Activated T-cell treated with anti-CD3 and anti-CD28 coated beads, Interleukin-2, amount 50 U/mL, for 4 hours (primary cell): ENCODE results near the gene COL4A1. TPM values are rescaled to one million over a fixed set of nuclear protein-coding genes. Genes with fewer than 3 reads are reported as not detected.

Source experiments
- ATAC-seq, 2 donors: fragments of 200-7000 bp; cut with Tn5 transposase; one replicate each; pipeline ENCODE4 v1.10.0; 2021
- DNase-seq: peaks from one replicate; pipeline ENCODE4 v3.0.0-alpha.2; 2020
- H3K27me3 Mint-ChIP-seq: one replicate; pipeline ENCODE4 v1.8.0; 2021; ENCODE audit warnings: low read depth, mixed read lengths
- H3K36me3 Mint-ChIP-seq: one replicate; pipeline ENCODE4 v1.8.0; 2022; ENCODE audit warnings: mixed read lengths; ENCODE audit not compliant: insufficient read depth
- H3K4me1 Mint-ChIP-seq: one replicate; pipeline ENCODE4 v1.8.0; 2021; ENCODE audit warnings: low read depth, mixed read lengths
- H3K4me3 Mint-ChIP-seq: one replicate; pipeline ENCODE4 v1.8.0; 2021; ENCODE audit warnings: mild to moderate bottlenecking, moderate library complexity, mixed read lengths
- H3K9me3 Mint-ChIP-seq: one replicate; pipeline ENCODE4 v1.8.0; 2021; ENCODE audit warnings: mixed read lengths
- total RNA-seq, 3 donors: library from RNA; stranded (reverse); gene quantifications; one replicate each; pipeline ENCODE4 v1.2.1, GENCODE V29; 2021

COL4A1 gene
- total RNA-seq, 3 donors from 2014 or later = 0.42 to 0.66 (median 0.54) TPM

DNA sequence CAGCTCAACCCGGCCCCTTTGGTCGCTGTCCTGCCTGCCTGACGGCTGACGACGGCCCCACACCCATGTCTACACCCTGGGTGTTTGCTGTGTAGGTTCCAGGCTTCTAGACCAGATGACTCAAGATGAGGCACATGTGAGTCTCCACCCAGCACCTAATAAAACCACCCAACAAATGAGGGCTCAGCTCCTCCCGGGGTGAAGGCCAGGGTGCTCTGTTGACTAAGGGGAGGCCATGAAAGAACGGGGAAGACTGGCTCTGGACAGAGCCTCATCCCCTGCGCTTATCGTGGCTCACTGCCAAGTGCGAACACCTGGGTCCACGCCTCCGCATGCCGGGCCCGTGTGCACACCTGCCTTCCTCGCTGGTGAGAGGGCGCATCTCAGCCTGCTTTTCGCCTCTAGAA lies 39.7 kb upstream of the COL4A1 start:
- peaks cover 6% of the 10 kb centered on the region for H3K27me3 Mint-ChIP-seq
- H3K4me1 Mint-ChIP-seq = peaks cover 2% of the 10 kb centered on the region
- H3K9me3 Mint-ChIP-seq = no peaks in the 10 kb centered on the region
- no peaks in the 10 kb centered on the region for H3K36me3 Mint-ChIP-seq
- DNase-seq = no peak
- no peak overlapping the region for H3K4me3 Mint-ChIP-seq
- no peak for ATAC-seq

DNA sequence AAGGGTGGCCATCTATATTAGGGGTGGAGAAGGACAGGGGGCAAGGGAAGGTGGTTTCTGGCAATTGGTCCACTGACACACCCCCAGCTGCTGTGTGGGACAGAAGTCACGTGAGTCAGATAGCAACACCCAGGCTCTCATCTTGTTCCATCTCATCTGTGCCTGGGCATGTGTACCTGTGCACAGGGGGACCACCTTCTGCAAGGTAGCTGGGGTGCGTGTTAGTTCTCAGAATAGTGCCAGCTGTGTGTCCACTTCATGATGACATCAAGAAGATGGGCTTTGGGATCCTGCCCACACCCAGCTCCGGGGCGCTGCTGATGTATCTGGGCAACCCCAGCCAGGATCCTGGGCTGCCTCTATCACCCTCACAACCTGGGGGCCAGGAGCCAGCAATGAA lies 38.7 kb upstream of the COL4A1 start:
- Mint-ChIP-seq H3K9me3 (no peaks in the 10 kb centered on the region), H3K4me1 (peaks cover 11% of the 10 kb centered on the region), H3K4me3 (no peak overlapping the region), H3K27me3 (peaks cover 8% of the 10 kb centered on the region), H3K36me3 (no peaks in the 10 kb centered on the region)
- ATAC-seq (no peak), DNase-seq (no peak)

DNA sequence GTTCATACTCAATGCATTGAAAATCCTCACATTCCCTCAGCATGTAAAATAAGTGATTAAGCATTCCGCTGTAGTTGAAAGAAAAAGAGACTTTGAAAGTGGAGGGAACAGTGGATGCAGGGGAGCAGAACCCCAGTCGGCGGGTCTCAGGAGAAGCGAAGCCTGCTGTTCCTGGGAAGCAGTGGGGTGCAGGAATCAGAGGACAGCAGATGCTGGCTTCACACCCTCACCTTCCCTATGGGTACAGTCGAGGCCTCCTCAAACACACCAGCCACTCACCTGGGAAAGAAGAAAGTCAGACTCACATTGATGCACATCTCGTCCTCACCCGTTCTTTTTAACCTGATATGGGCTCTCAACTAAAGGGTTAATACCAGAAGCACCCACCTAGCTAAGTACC lies 38.3 kb upstream of the COL4A1 start:
- ATAC-seq (no peak), DNase-seq (no peak)
- H3K27me3 Mint-ChIP-seq = peaks cover 8% of the 10 kb centered on the region
- no peaks in the 10 kb centered on the region for H3K36me3 Mint-ChIP-seq
- no peaks in the 10 kb centered on the region for H3K9me3 Mint-ChIP-seq
- H3K4me3 Mint-ChIP-seq = no peak overlapping the region
- peaks cover 15% of the 10 kb centered on the region for H3K4me1 Mint-ChIP-seq

DNA sequence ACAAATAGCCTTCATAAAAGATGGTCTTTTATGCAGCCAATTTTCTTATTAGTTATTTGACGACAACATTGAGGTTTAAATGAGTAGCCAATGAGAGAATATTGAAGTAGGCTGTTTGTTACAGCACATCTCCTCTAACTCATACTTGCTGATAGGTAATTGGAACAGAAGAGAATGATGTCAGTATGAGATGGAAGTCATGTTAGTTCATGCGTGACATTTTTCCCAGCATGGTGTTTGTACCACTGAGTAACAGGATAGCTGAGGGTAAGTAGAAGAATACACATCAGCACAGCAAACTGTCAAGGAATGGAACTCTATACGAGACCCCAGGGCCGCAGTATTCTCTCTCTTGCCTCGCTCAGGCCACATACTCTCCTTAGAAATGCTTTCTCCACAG lies 37.4 kb upstream of the COL4A1 start:
- Mint-ChIP-seq H3K36me3 (no peaks in the 10 kb centered on the region), H3K4me1 (peaks cover 23% of the 10 kb centered on the region), H3K9me3 (no peaks in the 10 kb centered on the region), H3K4me3 (no peak overlapping the region), H3K27me3 (peaks cover 14% of the 10 kb centered on the region)
- no peak for DNase-seq
- ATAC-seq = no peak

DNA sequence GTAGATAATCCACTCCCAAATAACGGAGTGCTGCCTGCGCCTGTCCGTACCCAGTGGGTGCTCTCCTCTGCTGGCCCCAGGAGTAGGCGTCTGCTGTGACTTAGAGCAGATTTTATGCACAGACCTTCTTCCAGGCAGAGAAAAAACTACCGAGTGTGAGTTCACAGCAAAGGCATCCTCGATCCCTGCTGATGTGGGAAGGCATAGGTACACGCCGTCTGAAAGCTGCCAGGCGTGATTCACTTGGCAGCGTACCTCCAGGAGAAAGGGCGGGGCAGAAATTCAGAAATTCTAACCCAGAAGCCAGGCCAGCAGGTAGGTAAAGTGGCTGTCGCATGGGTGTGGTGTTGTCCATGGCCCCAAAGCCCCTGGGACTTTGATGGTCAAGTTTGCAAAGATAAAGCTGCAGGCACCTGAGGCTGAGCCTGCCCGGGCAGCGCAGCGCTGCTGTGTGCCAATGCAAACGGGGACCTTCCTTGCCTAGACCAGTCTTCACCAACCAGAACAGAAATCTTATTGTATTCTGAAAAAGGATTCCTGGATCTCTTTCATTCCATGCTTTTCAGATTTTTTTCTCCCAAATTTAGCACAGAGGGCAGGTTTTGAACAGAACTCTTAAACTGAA lies 36.4 kb upstream of the COL4A1 start:
- H3K4me3 Mint-ChIP-seq = no peak overlapping the region
- H3K36me3 Mint-ChIP-seq = no peaks in the 10 kb centered on the region
- DNase-seq (no peak), ATAC-seq (no peak)
- H3K27me3 Mint-ChIP-seq = peaks cover 22% of the 10 kb centered on the region
- peaks cover 28% of the 10 kb centered on the region for H3K4me1 Mint-ChIP-seq
- no peaks in the 10 kb centered on the region for H3K9me3 Mint-ChIP-seq

DNA sequence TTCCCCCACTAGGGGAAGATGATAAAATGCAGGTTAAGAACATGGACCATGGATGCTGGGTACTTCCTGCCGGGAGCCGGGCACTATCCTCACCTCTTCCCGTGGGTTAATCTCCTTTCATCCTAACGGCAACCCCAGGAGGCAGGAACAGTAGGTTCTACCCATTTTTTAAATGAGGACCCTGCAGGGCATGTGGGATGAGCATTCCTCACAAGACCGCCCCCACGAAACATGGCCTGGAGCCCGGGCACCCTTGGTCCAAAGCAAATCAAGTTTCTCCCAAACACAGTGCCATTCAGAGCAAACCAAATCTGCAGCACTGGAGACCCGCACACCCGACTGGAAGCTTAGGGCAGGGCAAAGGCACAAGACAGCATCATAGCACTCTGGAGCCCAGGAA lies 35.5 kb upstream of the COL4A1 start:
- ATAC-seq (no peak), DNase-seq (no peak)
- H3K36me3 Mint-ChIP-seq = no peaks in the 10 kb centered on the region
- peaks cover 20% of the 10 kb centered on the region for H3K27me3 Mint-ChIP-seq
- H3K4me1 Mint-ChIP-seq = peaks cover 28% of the 10 kb centered on the region
- no peaks in the 10 kb centered on the region for H3K9me3 Mint-ChIP-seq
- no peak overlapping the region for H3K4me3 Mint-ChIP-seq

DNA sequence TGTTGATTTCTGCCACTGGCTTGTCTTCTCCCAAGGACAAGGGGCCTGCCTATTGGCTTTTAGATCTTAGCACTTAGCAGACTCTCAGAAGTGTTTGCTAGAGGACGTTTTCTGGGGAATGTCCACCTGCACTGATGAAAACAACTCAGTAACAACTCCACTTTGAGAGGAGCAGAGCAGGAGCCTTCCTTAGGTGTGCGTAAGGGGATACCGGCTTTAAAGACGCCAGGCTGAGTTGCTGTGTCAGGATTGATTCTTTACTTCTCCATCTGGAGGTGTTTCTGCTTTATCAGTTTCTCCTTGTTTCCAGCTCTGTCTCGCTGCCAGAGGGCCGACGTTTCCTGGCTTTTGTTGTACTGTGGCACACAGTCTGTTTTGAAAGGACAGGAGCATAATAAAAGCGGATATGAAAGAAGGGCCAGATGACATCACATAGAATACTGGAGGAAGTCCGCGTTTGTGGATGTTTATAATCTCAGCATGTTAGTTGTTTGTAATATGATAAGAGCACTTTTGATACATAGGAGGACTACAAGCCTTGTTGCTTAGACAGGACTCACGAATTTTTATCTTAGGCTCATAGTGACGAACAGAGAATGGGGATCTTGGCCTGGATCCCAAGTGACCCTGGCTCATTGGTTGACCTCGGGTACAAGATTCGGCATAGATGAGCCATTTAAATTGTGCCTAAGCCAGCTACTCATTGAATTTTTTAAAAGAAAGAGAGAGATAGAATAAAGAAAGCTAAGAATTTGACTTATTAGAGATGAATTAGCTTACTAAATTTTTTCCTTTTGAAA lies 34.7 kb upstream of the COL4A1 start:
- Mint-ChIP-seq H3K4me1 (peaks cover 28% of the 10 kb centered on the region), H3K9me3 (no peaks in the 10 kb centered on the region), H3K27me3 (peaks cover 18% of the 10 kb centered on the region), H3K4me3 (no peak overlapping the region), H3K36me3 (no peaks in the 10 kb centered on the region)
- peak in 1 of 2 donors; percentile 19 for ATAC-seq
- no peak for DNase-seq

DNA sequence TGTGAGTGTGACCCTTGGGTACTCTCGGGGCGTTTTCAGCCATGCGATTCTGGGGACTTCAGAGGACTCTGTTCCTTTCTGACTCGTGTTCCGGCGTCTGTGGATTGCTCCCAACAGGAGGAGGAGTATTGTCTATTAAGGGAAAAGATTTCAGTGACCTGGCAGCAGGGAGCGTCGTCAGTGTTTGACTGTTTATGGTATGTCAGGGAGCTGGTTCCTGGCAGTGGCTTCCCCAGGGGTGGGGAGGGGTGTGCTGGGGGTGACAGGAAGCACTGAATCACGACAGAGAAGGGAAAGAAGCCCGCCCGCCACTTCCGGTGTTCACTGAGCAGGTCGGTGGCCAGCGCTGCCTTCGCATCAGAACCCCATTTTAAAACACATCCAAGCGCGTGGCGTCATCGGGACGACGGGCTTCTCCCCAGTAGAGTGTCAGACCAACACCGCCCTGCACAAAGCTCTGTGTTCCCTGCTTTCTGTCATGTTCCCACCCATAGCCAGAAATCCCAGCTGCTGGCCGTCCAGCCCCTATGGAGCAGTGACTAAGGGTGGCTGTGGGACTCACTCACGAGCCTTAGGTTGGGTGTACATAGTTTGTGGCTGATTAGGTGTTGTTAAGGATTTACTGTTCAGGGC lies 34.0 kb upstream of the COL4A1 start:
- peaks cover 28% of the 10 kb centered on the region for H3K4me1 Mint-ChIP-seq

DNA sequence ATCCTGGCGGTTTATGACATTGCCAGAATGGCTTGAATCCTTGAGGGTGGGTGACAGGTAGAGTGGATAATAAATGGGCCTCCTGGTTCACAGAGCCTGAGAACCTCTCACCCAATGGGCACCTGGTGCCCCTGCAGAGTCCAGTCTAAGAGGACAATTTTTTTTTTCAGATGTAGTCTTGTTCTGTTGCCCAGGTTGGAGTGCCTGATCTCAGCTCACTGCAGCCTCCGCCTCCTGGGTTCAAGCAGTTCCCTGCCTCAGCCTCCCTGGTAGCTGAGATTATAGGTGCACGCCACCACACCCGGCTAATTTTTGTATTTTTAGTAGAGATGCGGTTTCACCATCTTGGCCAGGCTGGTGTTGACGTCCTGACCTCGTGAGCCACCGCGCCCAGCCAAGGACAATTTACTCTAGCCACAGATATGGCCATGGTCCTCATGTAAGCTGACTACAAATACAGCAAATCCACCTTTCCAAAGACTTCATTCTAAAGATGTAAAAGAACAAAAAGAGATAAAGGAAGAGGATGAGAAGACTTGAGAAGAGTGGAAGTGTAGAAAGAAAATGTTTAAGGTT lies 33.1 kb upstream of the COL4A1 start:
- ATAC-seq = no peak
- no peak for DNase-seq
- Mint-ChIP-seq H3K27me3 (peaks cover 18% of the 10 kb centered on the region), H3K4me1 (peaks cover 28% of the 10 kb centered on the region), H3K36me3 (no peaks in the 10 kb centered on the region), H3K9me3 (no peaks in the 10 kb centered on the region), H3K4me3 (no peak overlapping the region)

More for the DNA sequence above, 34.0 kb upstream of the COL4A1 start:
- peak overlapping the region; percentile 9 for H3K4me3 Mint-ChIP-seq
- H3K9me3 Mint-ChIP-seq = no peaks in the 10 kb centered on the region
- peaks cover 18% of the 10 kb centered on the region for H3K27me3 Mint-ChIP-seq
- ATAC-seq (peak; percentile 76 to 80), DNase-seq (peak; percentile 48)
- H3K36me3 Mint-ChIP-seq = no peaks in the 10 kb centered on the region

DNA sequence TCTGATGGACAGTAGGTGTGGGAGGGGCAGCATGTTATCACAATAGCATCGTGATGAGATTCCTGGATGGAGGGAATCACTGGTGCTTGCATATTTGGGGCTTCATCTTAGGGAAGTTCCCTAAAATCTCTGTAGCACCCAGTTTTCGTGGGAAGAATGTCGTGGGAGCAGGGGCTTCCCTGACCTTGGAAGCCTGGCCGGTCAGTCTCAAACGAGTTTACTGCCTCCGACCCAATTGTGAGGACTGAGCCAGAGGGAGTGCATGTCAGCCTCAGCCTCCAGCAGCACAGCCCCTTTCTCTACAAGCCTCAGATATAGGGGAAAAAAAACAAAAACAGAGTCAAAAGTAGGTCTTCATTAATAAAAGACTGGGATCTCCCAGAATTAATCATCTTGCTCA lies 32.3 kb upstream of the COL4A1 start:
- Mint-ChIP-seq H3K4me1 (peaks cover 28% of the 10 kb centered on the region), H3K9me3 (peaks cover 5% of the 10 kb centered on the region), H3K27me3 (peaks cover 18% of the 10 kb centered on the region), H3K4me3 (no peak overlapping the region), H3K36me3 (no peaks in the 10 kb centered on the region)
- ATAC-seq = no peak
- no peak for DNase-seq

DNA sequence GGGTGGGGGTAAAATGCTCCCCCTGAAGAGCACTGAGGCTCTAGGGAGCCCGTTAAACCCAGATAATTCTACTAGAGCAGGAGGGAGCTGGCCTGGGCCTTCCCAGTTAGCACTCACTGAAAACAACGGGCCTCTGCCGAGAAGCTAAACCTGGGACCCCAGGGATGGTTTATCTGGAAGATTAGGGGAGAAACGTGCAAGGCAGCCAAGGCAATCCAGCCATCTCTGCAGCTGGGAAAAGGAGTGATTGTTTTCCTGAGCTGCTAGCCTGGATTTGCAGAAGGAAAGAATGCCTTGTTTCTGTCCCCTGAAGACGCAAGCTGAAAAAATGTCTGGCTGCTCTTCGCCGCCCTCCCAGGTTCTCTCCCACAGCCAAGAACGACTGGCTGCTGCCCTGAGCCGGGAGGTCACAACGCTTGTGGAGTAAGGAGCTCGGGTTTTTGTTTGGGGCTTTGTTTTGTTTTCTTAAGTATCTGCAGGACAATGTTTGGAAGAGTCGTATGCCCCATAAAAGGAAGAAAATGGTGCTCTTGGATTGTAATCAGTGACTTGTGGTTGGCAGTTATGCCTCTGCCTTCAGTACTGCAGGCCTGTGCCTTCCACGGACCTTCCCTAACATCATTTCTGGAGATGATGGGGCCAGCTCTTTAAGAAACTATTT lies 31.6 kb upstream of the COL4A1 start:
- no peak overlapping the region for H3K4me3 Mint-ChIP-seq
- peaks cover 5% of the 10 kb centered on the region for H3K9me3 Mint-ChIP-seq
- H3K36me3 Mint-ChIP-seq = no peaks in the 10 kb centered on the region
- no peak for DNase-seq
- peaks cover 18% of the 10 kb centered on the region for H3K27me3 Mint-ChIP-seq
- peaks cover 28% of the 10 kb centered on the region for H3K4me1 Mint-ChIP-seq
- ATAC-seq = no peak

DNA sequence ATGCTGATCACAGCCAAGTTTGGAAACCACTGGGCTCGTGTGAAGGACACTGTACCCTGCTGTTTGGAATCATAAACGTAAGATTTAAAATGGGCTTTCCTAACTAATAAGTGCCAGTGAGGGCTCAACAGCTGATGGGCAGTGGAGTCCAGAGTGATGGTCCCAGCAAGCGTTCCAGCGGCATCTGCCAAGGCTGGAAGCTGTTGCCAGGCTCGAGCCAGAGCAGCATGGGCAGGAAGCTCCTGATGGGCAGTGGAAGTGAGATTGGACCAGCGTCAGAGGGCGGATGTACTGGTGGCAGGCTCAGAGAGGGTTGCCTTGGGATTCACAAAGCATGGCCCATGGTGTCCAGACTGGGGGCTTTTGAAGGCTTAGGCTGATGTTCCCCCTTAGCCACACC lies 30.3 kb upstream of the COL4A1 start:
- H3K9me3 Mint-ChIP-seq = peaks cover 5% of the 10 kb centered on the region
- no peak overlapping the region for H3K4me3 Mint-ChIP-seq
- peaks cover 18% of the 10 kb centered on the region for H3K27me3 Mint-ChIP-seq
- no peak for ATAC-seq
- H3K4me1 Mint-ChIP-seq = peaks cover 28% of the 10 kb centered on the region
- H3K36me3 Mint-ChIP-seq = no peaks in the 10 kb centered on the region
- no peak for DNase-seq

DNA sequence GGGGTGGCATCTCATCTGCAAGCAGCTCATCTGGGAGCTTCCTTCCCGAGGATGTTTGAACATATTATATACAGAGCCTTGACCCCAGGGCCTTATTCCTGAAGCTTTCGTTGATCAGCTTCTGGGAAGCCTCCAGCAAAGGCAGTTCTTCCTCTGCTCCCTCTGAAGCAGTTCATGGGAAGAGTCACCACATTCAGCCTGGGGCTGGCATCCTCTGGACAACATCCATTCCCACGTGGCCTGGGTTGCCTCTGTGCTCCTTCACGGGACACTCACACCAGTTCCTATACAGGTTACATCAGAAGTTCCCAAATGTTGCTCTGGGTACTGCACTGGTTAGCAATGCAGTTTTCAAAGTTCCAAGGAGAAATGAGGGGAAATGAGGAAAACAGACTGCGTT lies 29.7 kb upstream of the COL4A1 start:
- peaks cover 5% of the 10 kb centered on the region for H3K9me3 Mint-ChIP-seq
- H3K4me3 Mint-ChIP-seq = no peak overlapping the region
- ATAC-seq (no peak), DNase-seq (no peak)
- H3K36me3 Mint-ChIP-seq = no peaks in the 10 kb centered on the region
- peaks cover 15% of the 10 kb centered on the region for H3K27me3 Mint-ChIP-seq
- H3K4me1 Mint-ChIP-seq = peaks cover 27% of the 10 kb centered on the region

DNA sequence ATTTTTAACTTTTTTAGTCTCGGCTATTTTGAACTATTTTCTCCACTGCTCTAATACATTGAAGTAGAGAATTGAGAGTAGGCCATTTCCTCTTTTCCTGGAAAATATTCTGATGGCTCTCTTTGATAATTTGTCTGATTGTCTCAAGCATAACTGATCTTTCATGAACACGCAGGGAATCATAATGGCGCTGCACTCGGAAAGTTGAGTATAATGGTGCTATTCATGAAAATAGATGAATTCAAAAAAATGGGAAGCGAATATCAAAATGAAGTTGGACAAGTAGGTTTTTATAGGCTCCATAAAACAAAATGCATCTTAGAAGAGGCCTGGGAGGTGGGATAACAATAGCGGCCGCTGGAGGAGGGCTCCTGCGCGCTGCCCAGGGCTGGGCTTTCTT lies 29.2 kb upstream of the COL4A1 start:
- ATAC-seq (no peak), DNase-seq (no peak)
- no peak overlapping the region for H3K4me3 Mint-ChIP-seq
- peaks cover 14% of the 10 kb centered on the region for H3K27me3 Mint-ChIP-seq
- peaks cover 5% of the 10 kb centered on the region for H3K9me3 Mint-ChIP-seq
- no peaks in the 10 kb centered on the region for H3K36me3 Mint-ChIP-seq
- peaks cover 21% of the 10 kb centered on the region for H3K4me1 Mint-ChIP-seq
